ENCODE measurements around the gene NOP16. TPM values are rescaled to one million over a fixed set of nuclear protein-coding genes. Genes with fewer than 3 reads are reported as not detected.
A peak's percentile ranks its signal among the peaks of the same experiment; 100 is the strongest.

Gene NOP16
- total RNA-seq, 2 experiments from 2014 or later, result 42.1 to 43.1 TPM

DNA sequence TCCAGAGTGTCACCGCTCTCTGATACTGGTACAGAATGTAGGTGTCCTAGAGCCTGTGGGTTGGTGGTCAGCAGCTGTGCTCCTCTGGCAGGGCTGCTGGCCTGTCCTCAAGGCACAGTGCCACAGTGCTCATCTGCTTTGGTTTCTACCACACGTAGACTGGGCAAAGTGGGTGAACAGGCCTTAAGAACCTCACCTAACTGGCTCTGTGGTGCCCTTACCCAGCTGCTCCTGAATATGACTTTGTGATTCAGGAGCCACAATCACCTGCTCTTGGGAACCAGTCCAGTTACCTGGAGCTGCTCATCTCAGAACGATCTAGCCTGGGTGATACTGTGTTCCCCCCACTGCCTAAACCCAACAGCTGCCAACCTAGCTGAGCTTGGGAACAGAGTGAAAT, 6.4 kb downstream of the NOP16 start:
- H3K36me3 Mint-ChIP-seq (ENCODE audit: low read depth), result peaks cover 50% of the 10 kb centered on the region
- CTCF ChIA-PET, result interaction anchor here (1.1 kb wide), 1 partner anchor 12 kb away, joined by 3 read pairs; no protein-coding TSS in a partner anchor
- H3K4me1 Mint-ChIP-seq (ENCODE audit: low read depth), result peaks cover 21% of the 10 kb centered on the region
- H3K27ac Mint-ChIP-seq, result no peak overlapping the region
- no peaks in the 10 kb centered on the region for H3K27me3 Mint-ChIP-seq (ENCODE audit: low read depth)
- no peak overlapping the region for H3K4me3 Mint-ChIP-seq
- DNase-seq, result no peak
- no peaks in the 10 kb centered on the region for H3K9me3 Mint-ChIP-seq
- intact Hi-C loops (cut with micrococcal nuclease), result no loop called here

DNA sequence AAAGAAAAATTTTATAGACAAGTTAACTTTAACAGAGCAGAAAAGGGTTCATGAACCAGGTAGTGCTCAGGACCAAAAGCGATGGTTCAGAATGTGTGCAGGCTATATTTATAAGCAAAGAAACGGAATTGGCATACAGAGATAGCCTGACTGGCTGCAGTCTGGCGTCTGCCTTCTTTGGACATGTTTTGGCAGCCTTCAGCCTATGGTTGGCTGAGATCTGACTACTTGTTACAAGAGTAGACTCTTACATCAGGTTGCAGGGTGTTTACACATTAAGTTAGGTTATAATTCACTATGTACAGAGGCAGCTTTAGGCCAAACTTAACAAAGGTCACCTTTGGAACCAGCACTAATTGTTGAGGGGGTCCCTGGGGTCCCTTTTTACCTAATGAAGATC, 7.0 kb downstream of the NOP16 start:
- Mint-ChIP-seq H3K27me3 (ENCODE audit: low read depth) (no peaks in the 10 kb centered on the region), H3K9me3 (no peaks in the 10 kb centered on the region), H3K4me3 (no peak overlapping the region), H3K4me1 (ENCODE audit: low read depth) (peaks cover 15% of the 10 kb centered on the region), H3K36me3 (ENCODE audit: low read depth) (peaks cover 47% of the 10 kb centered on the region), H3K27ac (no peak overlapping the region)
- intact Hi-C loops (cut with micrococcal nuclease), result no loop called here
- no peak for DNase-seq
- CTCF ChIA-PET, result interaction anchor here (1.1 kb wide), 1 partner anchor 11 kb away, joined by 3 read pairs; no protein-coding TSS in a partner anchor

DNA sequence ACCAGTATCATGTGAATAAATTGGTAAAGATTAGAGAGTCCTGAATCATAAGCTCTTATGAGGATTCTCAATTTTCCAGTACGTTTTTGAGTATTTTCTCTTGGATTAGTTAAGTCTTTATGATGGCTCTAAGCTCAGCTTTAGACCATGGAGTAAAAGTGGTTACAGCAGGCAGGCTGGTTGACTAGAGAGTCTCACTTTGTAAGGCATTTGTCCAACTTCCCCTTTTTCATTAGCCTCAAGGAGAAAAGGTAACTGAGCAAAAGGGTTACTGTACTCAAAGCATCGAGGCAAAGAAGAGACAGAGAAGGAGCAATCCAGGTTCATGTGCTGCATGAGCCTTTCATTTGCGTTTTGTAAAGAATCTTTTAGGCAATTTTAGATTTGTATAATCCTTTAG, 8.5 kb downstream of the NOP16 start:
- Mint-ChIP-seq H3K4me1 (ENCODE audit: low read depth) (peaks cover 2% of the 10 kb centered on the region), H3K4me3 (no peak overlapping the region), H3K9me3 (no peaks in the 10 kb centered on the region), H3K36me3 (ENCODE audit: low read depth) (peaks cover 37% of the 10 kb centered on the region), H3K27ac (no peak overlapping the region), H3K27me3 (ENCODE audit: low read depth) (no peaks in the 10 kb centered on the region)
- no peak for DNase-seq
- CTCF ChIA-PET, result no interaction called here
- intact Hi-C loops (cut with micrococcal nuclease), result no loop called here

GRCh38 chr5:176373100-176373818, 15.1 kb downstream of the NOP16 start:
- no peak overlapping the region for H3K4me3 Mint-ChIP-seq
- no peak overlapping the region for H3K27ac Mint-ChIP-seq
- H3K9me3 Mint-ChIP-seq, result no peaks in the 10 kb centered on the region
- H3K27me3 Mint-ChIP-seq (ENCODE audit: low read depth), result no peaks in the 10 kb centered on the region
- CTCF ChIA-PET, result no interaction called here
- peaks cover 6% of the 10 kb centered on the region for H3K36me3 Mint-ChIP-seq (ENCODE audit: low read depth)
- H3K4me1 Mint-ChIP-seq (ENCODE audit: low read depth), result no peaks in the 10 kb centered on the region
- no peak for DNase-seq
- intact Hi-C loops (cut with micrococcal nuclease), result no loop called here

GRCh38 chr5:176371621-176372539, 16.5 kb downstream of the NOP16 start:
- H3K9me3 Mint-ChIP-seq, result no peaks in the 10 kb centered on the region
- intact Hi-C loops (cut with micrococcal nuclease), result no loop called here
- H3K4me1 Mint-ChIP-seq (ENCODE audit: low read depth), result no peaks in the 10 kb centered on the region
- no peaks in the 10 kb centered on the region for H3K27me3 Mint-ChIP-seq (ENCODE audit: low read depth)
- H3K27ac Mint-ChIP-seq, result no peak overlapping the region
- DNase-seq, result no peak
- no peak overlapping the region for H3K4me3 Mint-ChIP-seq
- CTCF ChIA-PET, result interaction anchor here (1.1 kb wide), 1 partner anchor 14 kb away, joined by 3 read pairs; no protein-coding TSS in a partner anchor
- H3K36me3 Mint-ChIP-seq (ENCODE audit: low read depth), result peaks cover 8% of the 10 kb centered on the region

- no peaks in the 10 kb centered on the region for H3K9me3 Mint-ChIP-seq
- no peak overlapping the region for H3K4me3 Mint-ChIP-seq
- H3K36me3 Mint-ChIP-seq (ENCODE audit: low read depth), result peaks cover 5% of the 10 kb centered on the region
- intact Hi-C loops (cut with micrococcal nuclease), result loop anchor here (5.0 kb wide), 1 partner anchor 1762 kb away; the partner anchor contains the start of gene RMND5B
- no peak overlapping the region for H3K27ac Mint-ChIP-seq
- H3K4me1 Mint-ChIP-seq (ENCODE audit: low read depth), result peaks cover 3% of the 10 kb centered on the region
- H3K27me3 Mint-ChIP-seq (ENCODE audit: low read depth), result no peaks in the 10 kb centered on the region
- CTCF ChIA-PET, result interaction anchor here (1.2 kb wide), 1 partner anchor 12 kb away, joined by 3 read pairs; no protein-coding TSS in a partner anchor
- no peak for DNase-seq
Measured at GRCh38 chr5:176369934-176370711, 18.3 kb downstream of the NOP16 start.

DNA sequence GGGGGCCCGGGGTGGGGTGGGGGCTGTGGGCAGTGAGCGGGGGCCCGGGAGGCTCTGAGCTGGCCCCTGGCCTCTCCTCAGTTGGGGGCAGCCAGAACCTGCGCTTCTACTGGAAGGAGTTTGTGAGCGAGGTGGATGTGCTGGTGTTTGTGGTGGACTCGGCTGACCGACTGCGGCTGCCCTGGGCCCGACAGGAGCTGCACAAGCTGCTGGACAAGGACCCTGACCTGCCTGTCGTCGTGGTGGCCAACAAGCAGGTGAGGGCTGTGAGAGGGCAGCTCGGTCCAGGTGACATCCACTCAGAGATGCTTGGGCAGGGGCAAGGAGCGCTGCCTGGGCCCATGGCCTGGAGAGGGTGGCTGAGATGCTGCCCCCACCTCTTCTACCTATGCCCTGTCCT, 19.7 kb downstream of the NOP16 start:
- H3K9me3 Mint-ChIP-seq, result no peaks in the 10 kb centered on the region
- no peak overlapping the region for H3K27ac Mint-ChIP-seq
- intact Hi-C loops (cut with micrococcal nuclease), result loop anchor here (5.0 kb wide), 1 partner anchor 1764 kb away; the partner anchor contains the start of gene RMND5B
- H3K4me3 Mint-ChIP-seq, result no peak overlapping the region
- H3K36me3 Mint-ChIP-seq (ENCODE audit: low read depth), result peaks cover 5% of the 10 kb centered on the region
- no peaks in the 10 kb centered on the region for H3K27me3 Mint-ChIP-seq (ENCODE audit: low read depth)
- CTCF ChIA-PET, result no interaction called here
- H3K4me1 Mint-ChIP-seq (ENCODE audit: low read depth), result peaks cover 5% of the 10 kb centered on the region
- DNase-seq, result no peak

DNA sequence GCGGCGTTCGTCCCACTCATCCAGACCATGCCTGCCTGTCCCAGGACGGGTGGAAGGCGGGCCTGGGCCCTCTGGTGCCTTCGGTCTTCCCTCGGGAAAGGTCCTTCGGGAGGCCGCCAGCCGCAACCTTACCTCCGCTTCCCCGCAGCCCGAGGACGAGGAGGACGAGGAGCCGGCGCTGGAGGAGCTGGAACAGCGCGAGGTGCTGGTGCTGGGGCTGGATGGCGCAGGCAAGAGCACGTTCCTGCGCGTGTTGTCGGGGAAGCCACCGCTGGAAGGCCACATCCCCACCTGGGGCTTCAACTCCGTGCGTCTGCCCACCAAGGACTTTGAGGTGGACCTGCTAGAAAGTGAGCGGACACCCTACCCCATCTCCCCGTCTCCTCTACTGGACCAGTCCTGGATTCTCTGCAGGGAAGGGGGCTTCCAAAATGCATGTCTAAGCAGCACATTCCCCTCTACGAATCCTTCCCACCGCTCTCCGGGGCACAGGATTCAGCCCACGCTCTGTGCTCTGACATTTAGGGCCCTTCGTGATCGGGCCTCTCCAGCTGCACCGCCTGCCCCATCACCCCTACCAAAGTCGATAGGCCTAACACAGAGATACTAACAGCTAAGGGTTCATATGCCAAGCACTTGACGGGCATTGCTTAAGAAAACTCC, 22.0 kb downstream of the NOP16 start:
- Mint-ChIP-seq H3K4me1 (ENCODE audit: low read depth) (peaks cover 15% of the 10 kb centered on the region), H3K27me3 (ENCODE audit: low read depth) (no peaks in the 10 kb centered on the region), H3K4me3 (peak overlapping the region; percentile 58), H3K9me3 (no peaks in the 10 kb centered on the region), H3K27ac (no peak overlapping the region), H3K36me3 (ENCODE audit: low read depth) (peaks cover 5% of the 10 kb centered on the region)
- intact Hi-C loops (cut with micrococcal nuclease), result loop anchor here (5.0 kb wide), 1 partner anchor 1766 kb away; the partner anchor contains the start of gene RMND5B
- no peak for DNase-seq
- CTCF ChIA-PET, result interaction anchor here (0.6 kb wide), 1 partner anchor 123 kb away, joined by 5 read pairs; no protein-coding TSS in a partner anchor

- intact Hi-C loops (cut with micrococcal nuclease), result loop anchor here (5.0 kb wide), 1 partner anchor 1767 kb away; the partner anchor contains the start of gene RMND5B
- CTCF ChIA-PET, result no interaction called here
- peak; percentile 24 for DNase-seq
Measured at GRCh38 chr5:176365351-176366231, 22.8 kb downstream of the NOP16 start, which contains the start of gene ARL10. Gene ARL10, plus strand, starts transcription at chr5:176365487. Its CDS starts 77 bp downstream, at chr5:176365564.

GRCh38 chr5:176364765-176365350, 23.5 kb downstream of the NOP16 start:
- H3K4me3 Mint-ChIP-seq, result peak overlapping the region; percentile 68
- intact Hi-C loops (cut with micrococcal nuclease), result loop anchor here (5.0 kb wide), 3 partner anchors 708 to 1767 kb away; partner anchors contain the start of genes HRH2 and RMND5B
- peak; percentile 48 for DNase-seq
- H3K27me3 Mint-ChIP-seq (ENCODE audit: low read depth), result no peaks in the 10 kb centered on the region
- peaks cover 15% of the 10 kb centered on the region for H3K4me1 Mint-ChIP-seq (ENCODE audit: low read depth)
- no peaks in the 10 kb centered on the region for H3K9me3 Mint-ChIP-seq
- CTCF ChIA-PET, result no interaction called here
- H3K36me3 Mint-ChIP-seq (ENCODE audit: low read depth), result peaks cover 4% of the 10 kb centered on the region
- no peak overlapping the region for H3K27ac Mint-ChIP-seq

More at GRCh38 chr5:176365351-176366231, 22.8 kb downstream of the NOP16 start, which contains the start of gene ARL10:
- H3K27ac Mint-ChIP-seq, result no peak within 1 kb of the TSS
- H3K9me3 Mint-ChIP-seq, result no peaks in the 10 kb centered on the region
- peaks cover 3% of the 10 kb centered on the region for H3K36me3 Mint-ChIP-seq (ENCODE audit: low read depth)
- H3K4me1 Mint-ChIP-seq (ENCODE audit: low read depth), result peaks cover 15% of the 10 kb centered on the region
- H3K27me3 Mint-ChIP-seq (ENCODE audit: low read depth), result no peaks in the 10 kb centered on the region
- peak within 1 kb of the TSS; percentile 68 for H3K4me3 Mint-ChIP-seq
